ENCODE results near the gene BMP8B. TPM values are rescaled to one million over a fixed set of nuclear protein-coding genes. Genes with fewer than 3 reads are reported as not detected.
"Not testable (repeated sequence)": the region's sequence is repeated elsewhere in the genome, so short reads cannot be mapped to it uniquely, and the experiment has no call there.

BMP8B gene
- total RNA-seq, 2 donors from 2014 or later, result 0.11 to 0.84 TPM

GRCh38 chr1:39819091-39819812, 30.6 kb upstream of the BMP8B start:
- ATAC-seq (no peak), DNase-seq (ENCODE audit: low spot score in 2 of 2) (no peak)
- Mint-ChIP-seq H3K27ac (peak overlapping the region in 1 of 2 donors; percentile 7), H3K36me3 (no peaks in the 10 kb centered on the region), H3K9me3 (no peaks in the 10 kb centered on the region)

DNA sequence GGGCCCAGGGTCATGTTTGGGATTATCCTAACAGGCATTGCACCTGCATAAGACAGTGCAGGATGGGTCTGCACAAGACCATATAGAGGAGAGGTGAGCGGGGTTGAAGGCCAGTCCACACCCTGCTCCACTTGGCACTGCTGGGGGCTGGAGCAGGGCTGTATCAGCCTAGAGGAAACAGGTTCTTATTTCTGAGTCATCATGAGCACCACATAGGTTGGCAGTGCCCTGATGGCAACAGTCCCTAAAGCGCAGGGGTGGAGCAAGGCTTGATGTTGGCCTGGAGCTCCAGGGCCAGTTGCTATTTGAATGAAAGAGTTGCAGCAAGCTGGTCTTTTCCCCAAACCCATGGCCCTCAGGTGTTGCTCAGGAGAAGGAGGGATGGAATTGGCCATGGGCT, 29.8 kb upstream of the BMP8B start:
- DNase-seq (ENCODE audit: low spot score in 2 of 2) (no peak), ATAC-seq (no peak)
- Mint-ChIP-seq H3K27ac (no peak overlapping the region), H3K9me3 (no peaks in the 10 kb centered on the region), H3K36me3 (no peaks in the 10 kb centered on the region)

DNA sequence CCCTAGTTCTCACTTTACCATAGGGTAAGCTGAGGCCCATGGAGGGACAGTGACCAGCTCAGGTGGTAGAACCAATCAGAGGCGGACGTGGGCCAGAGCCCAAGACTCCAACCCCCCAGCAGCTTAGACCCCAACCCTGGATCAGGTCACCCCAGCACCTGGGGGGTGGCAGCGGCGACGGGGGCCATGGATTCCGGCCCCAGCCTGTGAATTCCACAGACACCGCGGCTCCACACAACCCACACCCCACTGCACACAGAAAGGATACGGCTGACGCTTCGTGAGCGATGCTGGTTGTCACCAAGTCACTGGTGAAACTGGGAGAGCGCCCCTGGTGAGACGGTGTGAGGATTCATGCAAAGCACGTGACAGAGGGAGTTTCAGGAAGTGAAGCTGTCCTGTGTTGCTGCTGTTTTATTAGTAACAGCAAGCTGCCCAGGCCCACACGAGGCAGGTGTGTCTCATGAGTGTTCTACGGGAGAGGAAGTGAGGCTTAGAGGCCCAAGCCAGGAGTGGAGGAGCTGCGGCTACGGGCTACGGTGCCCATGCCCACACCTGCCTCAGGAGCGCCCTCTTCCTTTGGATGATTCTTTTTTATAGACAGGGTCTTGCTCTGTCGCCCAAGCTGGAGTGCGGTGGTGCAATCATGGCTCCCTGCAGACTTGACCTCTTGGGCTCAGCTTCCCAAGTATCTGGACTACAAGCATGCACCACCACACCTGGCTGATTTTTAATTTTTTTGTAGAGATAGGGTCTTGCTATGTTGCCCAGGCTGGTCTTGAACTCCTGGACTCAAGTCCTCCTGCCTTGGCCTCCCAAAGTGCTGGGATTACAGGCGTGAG, 28.6 kb upstream of the BMP8B start:
- H3K36me3 Mint-ChIP-seq, H3K9me3 Mint-ChIP-seq: not testable (repeated sequence)
- DNase-seq (ENCODE audit: low spot score in 2 of 2) (peak; percentile 45 to 73), ATAC-seq (peak; percentile 82 to 91)
- H3K27ac Mint-ChIP-seq, result peak overlapping the region in 1 of 2 donors; percentile 75

DNA sequence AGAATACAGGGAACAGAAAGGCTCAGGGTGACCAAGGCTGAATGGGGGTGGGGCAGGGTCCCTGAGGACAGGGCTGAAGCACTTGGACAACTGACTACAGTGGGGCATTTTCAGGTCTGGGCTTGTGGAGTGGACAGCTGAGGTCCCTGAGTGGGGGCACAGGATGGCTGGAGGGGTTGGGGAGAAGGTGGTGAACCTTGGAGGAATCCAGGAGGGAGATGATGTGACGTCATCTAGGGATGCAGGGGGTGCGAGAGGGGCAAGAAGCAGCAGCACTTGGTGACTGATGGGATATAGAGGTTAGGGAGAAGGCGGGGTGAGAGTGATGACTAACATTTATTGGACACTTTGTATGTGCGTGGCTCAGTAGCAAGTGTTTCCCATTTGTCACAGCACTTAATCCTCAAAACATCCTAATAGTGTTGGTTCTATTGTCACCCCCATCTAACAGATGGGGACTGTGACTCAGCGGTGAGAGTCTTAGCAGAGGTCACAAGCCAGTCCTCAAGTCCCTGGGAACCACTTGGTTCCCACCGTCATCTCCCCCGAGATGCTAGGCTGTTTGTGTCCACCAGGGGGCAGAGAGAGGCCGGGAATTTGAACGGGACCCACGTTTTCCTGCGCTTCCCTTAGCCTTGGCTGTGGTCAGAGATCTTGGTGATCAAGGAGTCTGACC, 27.9 kb upstream of the BMP8B start:
- Mint-ChIP-seq H3K9me3 (no peaks in the 10 kb centered on the region), H3K36me3 (no peaks in the 10 kb centered on the region), H3K27ac (peak overlapping the region in 1 of 2 donors; percentile 75)
- peak; percentile 75 to 76 for DNase-seq (ENCODE audit: low spot score in 2 of 2)
- ATAC-seq, result peak; percentile 70 to 74

DNA sequence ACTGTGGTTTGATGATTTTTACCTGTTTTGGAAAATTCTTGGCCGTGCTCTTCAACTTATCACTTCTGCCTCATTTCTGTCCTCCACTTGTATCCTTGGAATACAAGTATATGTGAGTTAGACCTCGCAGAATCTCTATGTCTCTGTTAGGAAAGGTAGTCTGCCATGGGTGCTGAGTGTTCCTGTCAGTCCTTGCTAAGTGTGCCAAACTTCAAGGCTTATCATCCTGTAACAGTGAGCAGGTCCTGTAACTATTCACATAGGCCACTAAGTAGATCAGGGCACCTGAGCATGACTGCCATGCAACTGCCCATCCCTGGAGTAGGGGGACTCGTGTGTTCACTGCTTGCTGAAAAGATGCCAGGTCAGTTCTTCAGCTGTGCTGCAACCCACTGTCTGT, 24.2 kb upstream of the BMP8B start:
- DNase-seq (ENCODE audit: low spot score in 2 of 2) (no peak), ATAC-seq (no peak)
- Mint-ChIP-seq H3K36me3 (no peaks in the 10 kb centered on the region), H3K9me3 (no peaks in the 10 kb centered on the region), H3K27ac (no peak overlapping the region)

- Mint-ChIP-seq H3K9me3 (peaks cover 3% of the 10 kb centered on the region in 2 donors), H3K27ac (no peak overlapping the region), H3K36me3 (no peaks in the 10 kb centered on the region)
- ATAC-seq, result no peak
- DNase-seq (ENCODE audit: low spot score in 2 of 2), result no peak
Measured at GRCh38 chr1:39808784-39809517, 20.3 kb upstream of the BMP8B start.

DNA sequence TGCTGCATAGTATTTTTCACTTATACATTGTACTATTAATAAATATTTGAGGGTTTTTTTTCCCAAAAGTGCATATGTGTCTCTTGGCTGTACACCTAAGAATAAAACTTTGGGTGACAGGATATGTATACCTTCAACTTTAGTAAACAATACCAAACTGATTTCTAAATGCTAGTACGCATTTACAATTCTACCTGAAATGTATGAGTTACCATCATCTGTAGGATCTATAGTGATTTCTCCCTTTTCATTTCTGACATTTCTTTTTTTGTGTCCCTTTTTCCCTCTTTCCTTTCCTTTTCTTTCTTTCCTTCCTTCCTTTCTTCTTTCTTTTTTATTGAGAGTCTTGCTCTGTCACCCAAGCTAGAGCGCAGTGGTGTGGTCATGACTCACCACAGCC, 16.7 kb upstream of the BMP8B start:
- H3K27ac Mint-ChIP-seq, result no peak overlapping the region
- ATAC-seq (no peak), DNase-seq (ENCODE audit: low spot score in 2 of 2) (no peak)
- H3K36me3 Mint-ChIP-seq, result no peaks in the 10 kb centered on the region
- H3K9me3 Mint-ChIP-seq, result peaks cover 3% of the 10 kb centered on the region in 2 donors

DNA sequence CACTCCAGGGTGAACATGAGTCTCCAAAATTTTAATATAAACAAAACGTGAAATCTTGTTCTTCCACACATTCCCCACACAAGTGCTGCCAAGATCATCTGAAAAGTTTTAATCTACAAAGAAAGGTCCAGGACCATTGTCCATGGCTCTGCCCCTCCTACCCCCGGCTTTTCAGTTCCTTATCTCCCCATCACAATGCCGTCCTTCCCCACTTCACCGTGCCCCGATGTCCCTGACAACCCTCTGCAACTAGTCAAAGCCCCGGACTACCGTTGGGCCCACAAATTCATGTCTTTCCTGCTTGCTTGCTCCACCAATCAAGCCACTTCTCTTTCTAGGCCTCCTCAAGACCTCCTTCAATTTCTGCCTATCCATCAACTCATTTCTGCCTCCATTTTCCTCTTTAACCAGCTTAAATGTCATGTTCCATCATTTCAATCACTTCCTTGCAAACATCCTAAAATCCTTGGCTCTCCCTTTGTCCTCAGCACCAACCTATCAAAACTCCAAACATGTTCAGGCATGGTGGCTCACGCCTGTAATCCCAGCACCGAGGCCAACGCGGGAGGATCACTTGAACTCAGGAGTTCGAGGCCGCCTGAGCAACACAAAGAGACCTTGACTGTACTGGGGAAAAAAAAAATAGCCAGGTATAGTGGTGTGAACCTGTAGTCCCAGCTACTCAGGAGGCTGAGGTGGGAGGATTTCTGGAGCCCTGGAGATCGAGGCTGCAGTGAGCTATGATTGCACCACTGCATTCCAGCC, 14.0 kb upstream of the BMP8B start:
- Mint-ChIP-seq H3K9me3 (peaks cover 3% of the 10 kb centered on the region in 2 donors), H3K27ac (peak overlapping the region in 1 of 2 donors; percentile 26)

DNA sequence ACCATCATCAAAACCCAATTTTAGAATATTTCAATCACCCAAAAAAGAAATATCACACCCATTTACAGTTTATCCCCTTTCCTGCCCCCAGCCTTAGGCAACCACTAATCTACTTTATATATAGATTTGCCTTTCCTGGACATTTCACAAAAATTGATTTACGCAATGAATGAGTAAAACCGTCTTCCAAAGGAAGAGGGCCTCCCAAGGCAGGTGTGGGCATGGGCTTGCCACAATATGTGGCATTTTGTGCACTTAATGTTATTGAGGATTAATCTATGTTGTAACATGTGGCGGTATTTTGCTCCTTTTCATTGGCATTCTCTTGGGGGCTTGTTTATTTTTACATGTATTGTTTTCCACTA, 11.8 kb upstream of the BMP8B start:
- no peaks in the 10 kb centered on the region for H3K9me3 Mint-ChIP-seq
- ATAC-seq (no peak), DNase-seq (ENCODE audit: low spot score in 2 of 2) (no peak)
- no peak overlapping the region for H3K27ac Mint-ChIP-seq
- H3K36me3 Mint-ChIP-seq, result no peaks in the 10 kb centered on the region

More for the DNA sequence above, 14.0 kb upstream of the BMP8B start:
- no peak for ATAC-seq
- no peak for DNase-seq (ENCODE audit: low spot score in 2 of 2)
- H3K36me3 Mint-ChIP-seq, result no peaks in the 10 kb centered on the region

DNA sequence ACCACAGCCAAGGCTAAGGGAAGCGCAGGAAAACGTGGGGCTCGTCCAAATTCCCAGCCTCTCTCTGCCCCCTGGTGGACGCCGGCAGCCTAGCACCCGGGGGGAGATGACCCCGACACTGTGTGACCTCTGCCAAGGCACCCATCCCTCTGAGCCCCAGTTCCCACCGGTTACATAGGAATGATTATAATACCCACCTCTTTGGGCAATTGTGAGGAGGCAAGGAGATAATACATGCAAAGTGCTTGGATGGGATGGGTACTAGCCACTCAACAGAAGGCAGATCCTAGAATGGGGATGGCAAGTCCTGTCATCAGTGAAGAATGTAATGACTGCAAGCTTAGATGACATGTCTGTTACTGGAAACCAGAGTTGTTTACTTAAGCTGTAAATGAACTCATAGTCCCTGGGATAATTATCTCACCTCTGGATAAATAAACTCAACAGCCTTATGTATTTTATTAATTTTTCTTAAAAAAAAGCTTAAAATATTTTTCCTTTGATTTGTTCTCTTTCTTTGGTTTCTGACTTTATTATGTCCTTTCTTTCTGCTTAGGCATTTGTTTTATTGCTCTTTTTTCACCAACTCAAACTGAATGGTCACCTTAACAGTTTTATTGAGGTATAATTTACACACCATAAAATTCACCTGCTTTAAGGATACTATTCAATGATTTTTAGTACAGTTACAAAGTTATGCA, 11.3 kb upstream of the BMP8B start:
- H3K27ac Mint-ChIP-seq, result peak overlapping the region in 1 of 2 donors; percentile 95
- no peaks in the 10 kb centered on the region for H3K9me3 Mint-ChIP-seq
- ATAC-seq (peak; percentile 68 to 82), DNase-seq (ENCODE audit: low spot score in 2 of 2) (peak; percentile 58 to 82)
- H3K36me3 Mint-ChIP-seq, result no peaks in the 10 kb centered on the region

DNA sequence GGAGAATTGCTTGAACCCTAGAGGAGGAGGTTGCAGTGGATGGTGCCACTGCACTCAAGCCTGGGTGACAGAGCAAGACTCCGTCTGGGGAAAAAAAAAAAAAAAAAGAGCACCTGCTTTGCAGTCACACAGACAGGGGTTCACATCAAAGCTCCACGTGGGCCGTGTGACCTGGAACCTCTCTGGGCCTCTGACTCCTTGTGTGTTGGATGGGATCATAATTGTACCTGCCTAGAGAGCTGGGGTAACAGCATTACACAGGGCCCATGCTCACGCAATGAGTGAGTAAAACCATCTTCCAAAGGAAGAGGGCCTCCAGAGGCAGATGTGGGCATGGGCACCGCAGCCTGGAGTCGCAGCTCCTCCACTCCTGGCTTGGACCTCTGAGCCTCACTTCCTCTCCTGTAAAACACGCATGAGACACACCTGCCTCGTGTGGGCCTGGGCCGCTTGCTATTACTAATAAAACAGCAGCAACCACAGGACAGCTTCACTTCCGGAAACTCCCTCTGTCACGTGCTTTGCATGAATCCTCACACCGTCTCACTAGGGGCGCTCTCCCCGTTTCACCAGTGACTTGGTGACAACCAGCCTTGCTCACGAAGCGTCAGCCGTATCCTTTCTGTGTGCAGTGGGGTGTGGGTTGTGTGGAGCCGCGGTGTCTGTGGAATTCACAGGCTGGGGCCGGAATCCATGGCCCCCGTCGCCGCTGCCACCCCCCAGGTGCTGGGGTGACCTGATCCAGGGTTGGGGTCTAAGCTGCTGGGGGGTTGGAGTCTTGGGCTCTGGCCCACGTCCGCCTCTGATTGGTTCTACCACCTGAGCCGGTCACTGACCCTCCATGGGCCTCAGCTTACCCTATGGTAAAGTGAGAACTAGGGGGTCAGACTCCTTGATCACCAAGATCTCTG, 10.4 kb upstream of the BMP8B start:
- peak; percentile 64 to 91 for ATAC-seq
- H3K27ac Mint-ChIP-seq, result peak overlapping the region in 1 of 2 donors; percentile 95
- not testable (repeated sequence) for H3K36me3 Mint-ChIP-seq, H3K9me3 Mint-ChIP-seq
- DNase-seq (ENCODE audit: low spot score in 2 of 2), result peak; percentile 37 to 79

GRCh38 chr1:39795651-39796050, 7.0 kb upstream of the BMP8B start:
- no peak overlapping the region for H3K27ac Mint-ChIP-seq
- no peaks in the 10 kb centered on the region for H3K9me3 Mint-ChIP-seq
- ATAC-seq, result peak in 1 of 2 donors; percentile 12
- peaks cover 0 to 5% of the 10 kb centered on the region in 2 donors for H3K36me3 Mint-ChIP-seq
- DNase-seq (ENCODE audit: low spot score in 2 of 2), result no peak

- ATAC-seq, result no peak
- DNase-seq (ENCODE audit: low spot score in 2 of 2), result no peak
- no peaks in the 10 kb centered on the region for H3K9me3 Mint-ChIP-seq
- H3K27ac Mint-ChIP-seq, result no peak overlapping the region
- H3K36me3 Mint-ChIP-seq, result peaks cover 0 to 5% of the 10 kb centered on the region in 2 donors
Measured at GRCh38 chr1:39791838-39792237, 3.2 kb upstream of the BMP8B start.

- no peaks in the 10 kb centered on the region for H3K9me3 Mint-ChIP-seq
- no peak overlapping the region for H3K27ac Mint-ChIP-seq
- peaks cover 0 to 5% of the 10 kb centered on the region in 2 donors for H3K36me3 Mint-ChIP-seq
- no peak for ATAC-seq
- no peak for DNase-seq (ENCODE audit: low spot score in 2 of 2)
Measured at GRCh38 chr1:39789571-39790110, 976 bp upstream of the BMP8B start.
